ENCODE data around the gene STARD9. TPM values are rescaled to one million over a fixed set of nuclear protein-coding genes. Genes with fewer than 3 reads are reported as not detected.

The STARD9 gene
- total and polyA plus RNA-seq, 9 of the 15 experiments (the other 6 are each of a cell fraction or from before 2014, with no cell fraction given): 0.45 to 6.0 (median 3.6) TPM

- no peak for TF ChIP-seq SOX6 (IDR thresholded peaks at IDR 0.05)
- peak; percentile 91 for TF ChIP-seq HNRNPLL (IDR thresholded peaks at IDR 0.05; ENCODE audit: low read depth, low read length, poor library complexity, severe bottlenecking)
- TF ChIP-seq, protein P1, sequence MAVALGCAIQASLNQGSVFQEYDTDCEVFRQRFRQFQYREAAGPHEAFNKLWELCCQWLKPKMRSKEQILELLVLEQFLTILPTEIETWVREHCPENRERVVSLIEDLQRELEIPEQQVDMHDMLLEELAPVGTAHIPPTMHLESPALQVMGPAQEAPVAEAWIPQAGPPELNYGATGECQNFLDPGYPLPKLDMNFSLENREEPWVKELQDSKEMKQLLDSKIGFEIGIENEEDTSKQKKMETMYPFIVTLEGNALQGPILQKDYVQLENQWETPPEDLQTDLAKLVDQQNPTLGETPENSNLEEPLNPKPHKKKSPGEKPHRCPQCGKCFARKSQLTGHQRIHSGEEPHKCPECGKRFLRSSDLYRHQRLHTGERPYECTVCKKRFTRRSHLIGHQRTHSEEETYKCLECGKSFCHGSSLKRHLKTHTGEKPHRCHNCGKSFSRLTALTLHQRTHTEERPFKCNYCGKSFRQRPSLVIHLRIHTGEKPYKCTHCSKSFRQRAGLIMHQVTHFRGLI (CRISPR knock-in tag; IDR thresholded peaks at IDR 0.05): no peak
- no peak for TF ChIP-seq NELFE (IDR thresholded peaks at IDR 0.05; ENCODE audit: insufficient read depth, insufficient read length)
- no peak for TF ChIP-seq ZC3H11A (IDR thresholded peaks at IDR 0.05; ENCODE audit: low read depth, low read length)
- no peak for TF ChIP-seq POLR3G (IDR thresholded peaks at IDR 0.05; ENCODE audit: extremely low read depth, insufficient read length, insufficient replicate concordance)
- no peak for TF ChIP-seq ZNF57 (CRISPR knock-in tag; IDR thresholded peaks at IDR 0.05)
- no peak for TF ChIP-seq MTF1 (CRISPR knock-in tag; IDR thresholded peaks at IDR 0.05; ENCODE audit: borderline replicate concordance)
- no peak for TF ChIP-seq ZNF445 (CRISPR knock-in tag; IDR thresholded peaks at IDR 0.05; ENCODE audit: low read depth)
- TF ChIP-seq, protein P2, sequence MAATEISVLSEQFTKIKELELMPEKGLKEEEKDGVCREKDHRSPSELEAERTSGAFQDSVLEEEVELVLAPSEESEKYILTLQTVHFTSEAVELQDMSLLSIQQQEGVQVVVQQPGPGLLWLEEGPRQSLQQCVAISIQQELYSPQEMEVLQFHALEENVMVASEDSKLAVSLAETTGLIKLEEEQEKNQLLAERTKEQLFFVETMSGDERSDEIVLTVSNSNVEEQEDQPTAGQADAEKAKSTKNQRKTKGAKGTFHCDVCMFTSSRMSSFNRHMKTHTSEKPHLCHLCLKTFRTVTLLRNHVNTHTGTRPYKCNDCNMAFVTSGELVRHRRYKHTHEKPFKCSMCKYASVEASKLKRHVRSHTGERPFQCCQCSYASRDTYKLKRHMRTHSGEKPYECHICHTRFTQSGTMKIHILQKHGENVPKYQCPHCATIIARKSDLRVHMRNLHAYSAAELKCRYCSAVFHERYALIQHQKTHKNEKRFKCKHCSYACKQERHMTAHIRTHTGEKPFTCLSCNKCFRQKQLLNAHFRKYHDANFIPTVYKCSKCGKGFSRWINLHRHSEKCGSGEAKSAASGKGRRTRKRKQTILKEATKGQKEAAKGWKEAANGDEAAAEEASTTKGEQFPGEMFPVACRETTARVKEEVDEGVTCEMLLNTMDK (IDR thresholded peaks at IDR 0.05; ENCODE audit: borderline replicate concordance, insufficient read depth, low read depth, low read length, poor library complexity, severe bottlenecking): no peak
- no peak for TF ChIP-seq NUFIP1 (IDR thresholded peaks at IDR 0.05; ENCODE audit: partially characterized antibody)
- TF ChIP-seq ETS2 (tag; IDR thresholded peaks at IDR 0.05; ENCODE audit: borderline replicate concordance, poor library complexity, severe bottlenecking): no peak
- no peak for TF ChIP-seq ZFPM2 (CRISPR knock-in tag; IDR thresholded peaks at IDR 0.05)
- TF ChIP-seq, protein P3, sequence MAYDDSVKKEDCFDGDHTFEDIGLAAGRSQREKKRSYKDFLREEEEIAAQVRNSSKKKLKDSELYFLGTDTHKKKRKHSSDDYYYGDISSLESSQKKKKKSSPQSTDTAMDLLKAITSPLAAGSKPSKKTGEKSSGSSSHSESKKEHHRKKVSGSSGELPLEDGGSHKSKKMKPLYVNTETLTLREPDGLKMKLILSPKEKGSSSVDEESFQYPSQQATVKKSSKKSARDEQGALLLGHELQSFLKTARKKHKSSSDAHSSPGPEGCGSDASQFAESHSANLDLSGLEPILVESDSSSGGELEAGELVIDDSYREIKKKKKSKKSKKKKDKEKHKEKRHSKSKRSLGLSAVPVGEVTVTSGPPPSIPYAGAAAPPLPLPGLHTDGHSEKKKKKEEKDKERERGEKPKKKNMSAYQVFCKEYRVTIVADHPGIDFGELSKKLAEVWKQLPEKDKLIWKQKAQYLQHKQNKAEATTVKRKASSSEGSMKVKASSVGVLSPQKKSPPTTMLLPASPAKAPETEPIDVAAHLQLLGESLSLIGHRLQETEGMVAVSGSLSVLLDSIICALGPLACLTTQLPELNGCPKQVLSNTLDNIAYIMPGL (CRISPR knock-in tag; IDR thresholded peaks at IDR 0.05): peak; percentile 56; the same call in 1 of the 2 replicates
- TF ChIP-seq BHLHE40 (IDR thresholded peaks at IDR 0.05; ENCODE audit: low read length): no peak
- TF ChIP-seq ARHGAP35 (IDR thresholded peaks at IDR 0.05; ENCODE audit: partially characterized antibody): no peak
- TF ChIP-seq ZC3H8 (IDR thresholded peaks at IDR 0.05): no peak
- no peak for TF ChIP-seq ZKSCAN8 (CRISPR knock-in tag; IDR thresholded peaks at IDR 0.05)
- peak; percentile 84 for TF ChIP-seq TAF1 (IDR thresholded peaks at IDR 0.05; ENCODE audit: control insufficient read depth, extremely low read depth, insufficient read depth, low read length, severe bottlenecking)
- no peak for TF ChIP-seq ZNF444 (CRISPR knock-in tag; IDR thresholded peaks at IDR 0.05)
- no peak for TF ChIP-seq DPF2 (IDR thresholded peaks at IDR 0.05)
- TF ChIP-seq BCOR (IDR thresholded peaks at IDR 0.05): no peak
- no peak for TF ChIP-seq ETV1 (tag; conservative IDR thresholded peaks at IDR 0.05; ENCODE audit: low read depth)
- TF ChIP-seq CCAR2 (IDR thresholded peaks at IDR 0.05; ENCODE audit: low read depth, low read length): no peak
- no peak for TF ChIP-seq GATAD2A (IDR thresholded peaks at IDR 0.05)
These were observed 27.0 kb upstream of the STARD9 start, which contains the start of the genes HAUS2 and LRRC57 (continued) for GRCh38 chr15:42548249-42549031.
